HL-60 (cell line): ENCODE results near the gene NPDC1.

Experiments
- GABPA ChIP-seq: IDR thresholded peaks from 2 replicates; pipeline ENCODE4 v1.6.1; 2012; ENCODE audit warnings: low read depth
- POLR2AphosphoS5 ChIP-seq: IDR thresholded peaks from 2 replicates; pipeline ENCODE4 v1.6.1; 2012; ENCODE audit warnings: low read depth
- REST ChIP-seq: IDR thresholded peaks from 2 replicates; pipeline ENCODE4 v1.6.1; 2012; ENCODE audit warnings: low read depth; ENCODE audit not compliant: insufficient replicate concordance
- TF ChIP-seq, protein P1 (sequence below): IDR thresholded peaks from one replicate; pipeline ENCODE4 v1.5.1; 2011; ENCODE audit warnings: low read length, control low read depth, inconsistent platforms; ENCODE audit not compliant: insufficient read depth

- TF ChIP-seq, protein P1, sequence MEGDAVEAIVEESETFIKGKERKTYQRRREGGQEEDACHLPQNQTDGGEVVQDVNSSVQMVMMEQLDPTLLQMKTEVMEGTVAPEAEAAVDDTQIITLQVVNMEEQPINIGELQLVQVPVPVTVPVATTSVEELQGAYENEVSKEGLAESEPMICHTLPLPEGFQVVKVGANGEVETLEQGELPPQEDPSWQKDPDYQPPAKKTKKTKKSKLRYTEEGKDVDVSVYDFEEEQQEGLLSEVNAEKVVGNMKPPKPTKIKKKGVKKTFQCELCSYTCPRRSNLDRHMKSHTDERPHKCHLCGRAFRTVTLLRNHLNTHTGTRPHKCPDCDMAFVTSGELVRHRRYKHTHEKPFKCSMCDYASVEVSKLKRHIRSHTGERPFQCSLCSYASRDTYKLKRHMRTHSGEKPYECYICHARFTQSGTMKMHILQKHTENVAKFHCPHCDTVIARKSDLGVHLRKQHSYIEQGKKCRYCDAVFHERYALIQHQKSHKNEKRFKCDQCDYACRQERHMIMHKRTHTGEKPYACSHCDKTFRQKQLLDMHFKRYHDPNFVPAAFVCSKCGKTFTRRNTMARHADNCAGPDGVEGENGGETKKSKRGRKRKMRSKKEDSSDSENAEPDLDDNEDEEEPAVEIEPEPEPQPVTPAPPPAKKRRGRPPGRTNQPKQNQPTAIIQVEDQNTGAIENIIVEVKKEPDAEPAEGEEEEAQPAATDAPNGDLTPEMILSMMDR: no peak
- TF ChIP-seq POLR2AphosphoS5: no peak
- no peak for TF ChIP-seq REST
- TF ChIP-seq GABPA: no peak
These were observed 6.3 kb upstream of the NPDC1 start for GRCh38 chr9:137052293-137052692.
